Thoracic aorta (tissue), 2 donors: ENCODE results near the gene SLC25A17. TPM values are rescaled to one million over a fixed set of nuclear protein-coding genes. Genes with fewer than 3 reads are reported as not detected.
A peak's percentile ranks its signal among the peaks of the same experiment; 100 is the strongest.

Experiments used
- ATAC-seq: fragments of 150-250 bp; one replicate; pipeline ENCODE4 v1.8.0; 2017; ENCODE audit warnings: low read depth; ENCODE audit not compliant: insufficient number of reproducible peaks, low FRiP score
- DNase-seq: peaks from one replicate; pipeline ENCODE4 v3.0.0-alpha.2; 2020; ENCODE audit warnings: low spot score
- H3K27ac ChIP-seq, 2 donors: fragments of 200-600 bp; sonication (generic); 1 replicate in 1 of 2; 2 replicates in 1 of 2; pipeline ENCODE4 v1.5.1; 2016; ENCODE audit warnings: mild to moderate bottlenecking in 2 of 2, moderate library complexity in 2 of 2
- H3K27me3 ChIP-seq: fragments of 200-600 bp; sonication (generic); replicated peaks from 2 replicates; pipeline ENCODE4 v1.6.0; 2016; ENCODE audit warnings: mild to moderate bottlenecking; ENCODE audit not compliant: insufficient read depth
- H3K36me3 ChIP-seq: fragments of 200-600 bp; sonication (generic); one replicate; pipeline ENCODE4 v1.5.1; 2016
- H3K4me1 ChIP-seq, 2 donors: fragments of 200-600 bp; sonication (generic); 1 replicate in 1 of 2; 2 replicates in 1 of 2; pipeline versions ENCODE4 v1.5.1 to v1.6.0; 2016; ENCODE audit warnings: low read depth in 2 of 2, mild to moderate bottlenecking in 1 of 2; ENCODE audit not compliant: control insufficient read depth in 1 of 2
- H3K4me3 ChIP-seq: fragments of 200-600 bp; sonication (generic); 2 replicates; pipeline ENCODE4 v1.5.1; 2016; ENCODE audit warnings: mild to moderate bottlenecking
- H3K9me3 ChIP-seq: fragments of 200-600 bp; sonication (generic); 2 replicates; pipeline ENCODE4 v1.5.1; 2016
- total RNA-seq, 2 donors: library from RNA; depleted of rRNA; stranded (reverse); fragments of >200 nt; gene quantifications; one replicate each; pipeline versions ENCODE4 v1.1.0 to v1.2.3, GENCODE V29; 2016
- TF ChIP-seq, protein P1 (sequence below): fragments of 200-600 bp; sonication (generic); IDR thresholded peaks from one replicate; pipeline ENCODE4 v1.5.1; 2019; ENCODE audit warnings: antibody characterized with exemption

Gene SLC25A17
- total RNA-seq, 2 donors from 2014 or later: 14.4 to 17.9 TPM

DNA sequence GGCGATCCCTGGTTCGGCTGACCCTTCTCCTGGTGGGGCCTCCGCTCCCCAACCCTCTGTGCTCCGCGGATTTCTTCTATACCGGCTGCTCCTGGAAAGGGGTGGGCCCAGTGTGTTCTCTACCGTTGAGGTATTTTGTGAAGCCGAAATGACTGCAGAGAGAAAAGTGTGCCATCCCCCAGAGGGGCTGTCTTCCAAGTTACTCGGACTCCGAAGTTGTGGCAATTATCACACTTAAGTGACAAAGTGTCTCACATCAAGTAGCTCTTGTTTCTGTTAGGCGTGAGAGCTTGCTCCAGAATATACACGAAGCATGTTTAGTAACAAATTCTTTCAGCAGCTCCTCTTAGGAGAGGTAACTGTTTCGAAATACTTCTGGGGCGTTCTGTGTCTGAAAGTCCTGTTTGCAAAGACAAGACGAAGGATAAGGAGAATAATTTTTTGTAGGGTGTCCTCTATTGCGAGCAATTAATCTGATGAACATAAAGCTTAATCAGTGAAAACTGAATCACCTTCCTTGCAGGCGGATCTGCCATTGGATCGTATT lies 38.2 kb upstream of the SLC25A17 start:
- Histone ChIP-seq H3K9me3 (no peaks in the 10 kb centered on the region), H3K27ac (peak overlapping the region; percentile 98 to 99), H3K36me3 (no peaks in the 10 kb centered on the region), H3K27me3 (no peaks in the 10 kb centered on the region), H3K4me1 (peaks cover 31 to 48% of the 10 kb centered on the region in 2 donors), H3K4me3 (peak overlapping the region; percentile 89)
- ATAC-seq (no peak), DNase-seq (no peak)
- TF ChIP-seq, protein P1, sequence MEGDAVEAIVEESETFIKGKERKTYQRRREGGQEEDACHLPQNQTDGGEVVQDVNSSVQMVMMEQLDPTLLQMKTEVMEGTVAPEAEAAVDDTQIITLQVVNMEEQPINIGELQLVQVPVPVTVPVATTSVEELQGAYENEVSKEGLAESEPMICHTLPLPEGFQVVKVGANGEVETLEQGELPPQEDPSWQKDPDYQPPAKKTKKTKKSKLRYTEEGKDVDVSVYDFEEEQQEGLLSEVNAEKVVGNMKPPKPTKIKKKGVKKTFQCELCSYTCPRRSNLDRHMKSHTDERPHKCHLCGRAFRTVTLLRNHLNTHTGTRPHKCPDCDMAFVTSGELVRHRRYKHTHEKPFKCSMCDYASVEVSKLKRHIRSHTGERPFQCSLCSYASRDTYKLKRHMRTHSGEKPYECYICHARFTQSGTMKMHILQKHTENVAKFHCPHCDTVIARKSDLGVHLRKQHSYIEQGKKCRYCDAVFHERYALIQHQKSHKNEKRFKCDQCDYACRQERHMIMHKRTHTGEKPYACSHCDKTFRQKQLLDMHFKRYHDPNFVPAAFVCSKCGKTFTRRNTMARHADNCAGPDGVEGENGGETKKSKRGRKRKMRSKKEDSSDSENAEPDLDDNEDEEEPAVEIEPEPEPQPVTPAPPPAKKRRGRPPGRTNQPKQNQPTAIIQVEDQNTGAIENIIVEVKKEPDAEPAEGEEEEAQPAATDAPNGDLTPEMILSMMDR: no peak

DNA sequence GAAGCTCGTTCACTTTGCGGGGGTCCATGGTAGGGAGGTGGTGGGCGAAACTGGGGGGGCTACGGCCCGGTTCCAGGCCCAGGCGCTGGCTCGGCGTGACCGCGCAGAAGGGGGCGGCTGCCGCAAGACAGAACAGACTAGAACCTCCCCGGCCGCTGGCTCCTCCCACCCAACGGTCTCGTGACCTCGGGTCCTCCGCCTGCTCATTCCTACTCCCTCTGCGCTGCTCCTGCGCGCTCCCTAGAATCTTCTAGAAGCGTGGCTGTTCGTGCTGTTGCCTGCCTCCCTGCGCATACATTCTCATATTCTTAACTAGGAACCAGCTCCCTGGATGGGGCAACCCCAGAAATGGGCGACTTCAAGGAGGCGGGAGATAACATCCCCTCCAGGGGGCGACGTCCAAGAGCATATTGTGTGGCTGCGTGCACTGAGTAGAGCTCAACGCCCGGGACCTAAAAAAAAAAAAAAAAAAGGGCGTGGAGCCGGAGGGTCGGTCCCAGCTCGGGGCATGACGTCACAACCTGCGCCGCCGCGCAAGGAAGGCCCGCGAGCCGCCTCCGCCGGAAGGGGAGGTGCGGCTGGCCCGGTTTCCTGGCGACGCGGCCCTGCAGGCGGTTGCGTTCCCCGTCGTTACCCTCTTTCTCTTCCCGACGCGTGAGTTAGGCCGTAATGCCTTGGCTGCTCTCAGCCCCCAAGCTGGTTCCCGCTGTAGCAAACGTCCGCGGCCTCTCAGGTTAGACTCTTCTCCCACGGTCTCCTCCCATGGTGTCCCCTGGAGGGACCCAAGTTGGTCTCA lies 37.6 kb upstream of the SLC25A17 start, which contains the start of the genes ST13 and XPNPEP3:
Gene ST13, minus strand, starts transcription at position 127 of the 796 bp plus-strand sequence. Its CDS starts 99 bp downstream, at position 28.
Gene XPNPEP3, plus strand, starts transcription at position 636 of the 796 bp plus-strand sequence. Its CDS starts 34 bp downstream, at position 670.
- Histone ChIP-seq H3K4me3 (peak within 1 kb of the TSS; percentile 89), H3K27ac (peak within 1 kb of the TSS; percentile 98 to 99), H3K9me3 (no peaks in the 10 kb centered on the region), H3K4me1 (peaks cover 31 to 54% of the 10 kb centered on the region in 2 donors), H3K27me3 (no peaks in the 10 kb centered on the region), H3K36me3 (no peaks in the 10 kb centered on the region)
- DNase-seq (peak; percentile 93), ATAC-seq (peak; percentile 98)
- TF ChIP-seq, protein P1: no peak

DNA sequence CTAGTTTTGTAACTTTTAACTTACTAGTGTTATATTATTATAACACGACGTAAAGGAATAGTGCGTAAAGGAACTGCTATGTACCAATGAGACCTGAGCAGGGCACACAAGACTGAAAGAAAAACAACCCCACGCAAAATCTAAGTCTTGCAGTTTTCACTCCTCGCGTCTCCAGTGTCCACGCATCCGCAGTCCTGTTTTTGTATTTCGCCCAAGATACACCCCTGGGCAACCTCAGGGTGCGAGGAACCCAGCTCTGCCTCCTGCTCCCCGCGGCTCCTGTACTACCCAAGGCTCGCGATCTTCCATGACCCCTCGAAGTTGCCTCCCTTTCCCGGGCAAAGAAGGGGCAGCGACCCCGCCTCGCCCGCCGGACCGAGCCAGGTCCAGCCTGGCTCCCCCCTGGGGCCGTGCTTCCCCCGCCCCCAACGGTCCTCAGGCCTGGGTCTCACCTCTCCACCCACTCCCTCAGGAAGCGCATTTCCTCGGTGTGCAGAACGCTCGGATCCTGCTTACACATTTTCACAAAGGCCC lies 36.9 kb upstream of the SLC25A17 start:
- H3K36me3 ChIP-seq: no peaks in the 10 kb centered on the region
- H3K27ac ChIP-seq: peak overlapping the region; percentile 98 to 99
- TF ChIP-seq, protein P1: no peak
- no peaks in the 10 kb centered on the region for H3K27me3 ChIP-seq
- peak overlapping the region; percentile 89 for H3K4me3 ChIP-seq
- H3K9me3 ChIP-seq: no peaks in the 10 kb centered on the region
- ATAC-seq (peak; percentile 12), DNase-seq (no peak)
- peaks cover 31 to 61% of the 10 kb centered on the region in 2 donors for H3K4me1 ChIP-seq

DNA sequence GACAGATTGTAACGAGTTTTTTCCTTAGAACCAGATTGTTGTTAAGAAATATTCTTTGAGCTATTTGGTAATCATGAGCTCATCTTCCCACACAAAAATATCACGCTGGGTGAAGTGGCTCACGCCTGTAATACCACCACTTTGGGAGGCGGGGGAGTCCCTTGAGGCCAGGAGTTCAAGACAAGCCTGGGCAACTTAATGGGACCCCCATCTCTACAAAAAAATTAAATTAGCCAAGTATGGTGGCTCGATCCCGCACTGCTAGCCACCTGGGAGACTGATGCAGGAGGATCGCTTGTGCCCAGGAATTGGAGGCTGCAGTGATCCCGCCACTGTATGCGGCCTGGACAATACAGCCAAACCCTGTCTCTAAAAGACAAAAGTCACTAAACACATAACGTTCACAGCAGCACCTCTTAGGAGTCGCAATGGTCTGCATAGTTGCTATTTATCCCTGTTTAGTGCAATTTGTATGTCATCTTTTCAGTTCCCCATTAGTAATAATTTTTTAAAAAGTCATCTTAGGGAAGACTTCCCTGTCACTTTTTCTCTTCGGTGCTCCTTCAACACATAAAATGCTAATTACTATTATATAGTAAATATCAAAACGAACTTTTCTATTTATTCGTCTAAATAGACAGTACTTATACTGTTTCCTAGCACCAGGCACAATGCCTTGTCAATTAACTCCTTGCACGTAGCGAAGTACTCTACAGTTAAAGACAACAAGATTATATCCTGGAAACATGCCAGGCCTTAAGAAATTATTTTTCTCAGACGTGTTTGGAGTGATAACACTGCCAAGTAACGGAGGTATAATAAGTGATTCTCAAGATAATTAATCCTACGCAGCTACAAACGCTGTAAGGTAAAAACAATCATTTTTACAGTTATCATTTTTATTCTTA lies 36.2 kb upstream of the SLC25A17 start:
- no peaks in the 10 kb centered on the region for H3K27me3 ChIP-seq
- peak overlapping the region; percentile 98 to 99 for H3K27ac ChIP-seq
- H3K9me3 ChIP-seq: no peaks in the 10 kb centered on the region
- no peaks in the 10 kb centered on the region for H3K36me3 ChIP-seq
- H3K4me3 ChIP-seq: peak overlapping the region; percentile 89
- peaks cover 31 to 64% of the 10 kb centered on the region in 2 donors for H3K4me1 ChIP-seq
- DNase-seq: no peak
- TF ChIP-seq, protein P1: no peak
- no peak for ATAC-seq
